H9 (cell line): ENCODE results near the gene RARB. TPM values are rescaled to one million over a fixed set of nuclear protein-coding genes. Genes with fewer than 3 reads are reported as not detected.

Source experiments
- DNase-seq: peaks from one replicate; pipeline ENCODE4 v3.0.0-alpha.2; 2017
- H2AFZ ChIP-seq: one replicate; pipeline ENCODE4 v1.6.1; 2013; ENCODE audit warnings: mild to moderate bottlenecking, low read length, control low read depth, moderate library complexity
- H2AK5ac ChIP-seq: 2 replicates; pipeline ENCODE4 v1.6.1; 2013; ENCODE audit warnings: low read length, control low read depth, mixed read lengths; ENCODE audit not compliant: insufficient read length
- H2BK120ac ChIP-seq: one replicate; pipeline ENCODE4 v1.6.1; 2013; ENCODE audit warnings: low read depth, mild to moderate bottlenecking, low read length, control low read depth, inconsistent platforms; ENCODE audit not compliant: poor library complexity, severe bottlenecking
- H2BK12ac ChIP-seq: 2 replicates; pipeline ENCODE4 v1.6.1; 2013; ENCODE audit warnings: low read length, control low read depth, mixed read lengths, low read depth; ENCODE audit not compliant: insufficient read length
- H2BK15ac ChIP-seq: 2 replicates; pipeline ENCODE4 v1.6.1; 2013; ENCODE audit warnings: low read depth, low read length, control low read depth
- H2BK20ac ChIP-seq: one replicate; pipeline ENCODE4 v1.6.1; 2013; ENCODE audit warnings: low read depth, mild to moderate bottlenecking, low read length, control low read depth, inconsistent platforms; ENCODE audit not compliant: poor library complexity, severe bottlenecking
- H2BK5ac ChIP-seq: 2 replicates; pipeline ENCODE4 v1.6.1; 2013; ENCODE audit warnings: low read length, control low read depth, mixed read lengths; ENCODE audit not compliant: insufficient read length
- H3K14ac ChIP-seq: 2 replicates; pipeline ENCODE4 v1.6.1; 2013; ENCODE audit warnings: low read length, control low read depth; ENCODE audit not compliant: insufficient read depth
- H3K18ac ChIP-seq: 2 replicates; pipeline ENCODE4 v1.6.1; 2013; ENCODE audit warnings: low read depth, mild to moderate bottlenecking, mixed read lengths, low read length, control low read depth; ENCODE audit not compliant: insufficient read length
- H3K23ac ChIP-seq: 2 replicates; pipeline ENCODE4 v1.6.1; 2013; ENCODE audit warnings: low read length, control low read depth, mixed read lengths, low read depth; ENCODE audit not compliant: insufficient read length
- H3K23me2 ChIP-seq: 2 replicates; pipeline ENCODE4 v1.6.1; 2013; ENCODE audit warnings: low read depth, mild to moderate bottlenecking, mixed read lengths, low read length, control low read depth; ENCODE audit not compliant: insufficient read length, poor library complexity, severe bottlenecking
- H3K27ac ChIP-seq: 2 replicates; pipeline ENCODE4 v1.5.1; 2013; ENCODE audit warnings: low read length, control low read depth, mixed read lengths, low read depth; ENCODE audit not compliant: insufficient read length
- H3K27me3 ChIP-seq: 2 replicates; pipeline ENCODE4 v1.6.1; 2013; ENCODE audit warnings: low read length, control low read depth, inconsistent platforms; ENCODE audit not compliant: insufficient read depth
- H3K4ac ChIP-seq: 2 replicates; pipeline ENCODE4 v1.6.1; 2013; ENCODE audit warnings: low read depth, mild to moderate bottlenecking, control low read depth, inconsistent platforms, low read length, moderate library complexity
- H3K4me1 ChIP-seq: 2 replicates; pipeline ENCODE4 v1.6.1; 2013; ENCODE audit warnings: low read length, control low read depth, inconsistent platforms; ENCODE audit not compliant: insufficient read depth
- H3K4me2 ChIP-seq: 2 replicates; pipeline ENCODE4 v1.6.1; 2013; ENCODE audit warnings: low read length, control low read depth, mixed read lengths; ENCODE audit not compliant: insufficient read length, insufficient read depth
- H3K56ac ChIP-seq: 2 replicates; pipeline ENCODE4 v1.6.1; 2013; ENCODE audit warnings: low read depth, mild to moderate bottlenecking, mixed read lengths, low read length, control low read depth; ENCODE audit not compliant: insufficient read length
- H3K79me1 ChIP-seq: 2 replicates; pipeline ENCODE4 v1.6.1; 2013; ENCODE audit warnings: low read depth, mild to moderate bottlenecking, moderate library complexity, low read length, control low read depth, inconsistent platforms; ENCODE audit not compliant: insufficient read depth, poor library complexity, severe bottlenecking
- H3K79me2 ChIP-seq: 2 replicates; pipeline ENCODE4 v1.6.1; 2013; ENCODE audit warnings: low read length, control low read depth, inconsistent platforms; ENCODE audit not compliant: insufficient read depth
- H3K9ac ChIP-seq: 2 replicates; pipeline ENCODE4 v1.6.1; 2013; ENCODE audit warnings: low read length, control low read depth, mixed read lengths; ENCODE audit not compliant: insufficient read length; ENCODE audit errors: extremely low read depth
- H3K9me3 ChIP-seq: one replicate; pipeline ENCODE4 v1.6.1; 2013; ENCODE audit warnings: low read depth, low read length, inconsistent platforms; ENCODE audit not compliant: control insufficient read depth
- H3T11ph ChIP-seq: one replicate; pipeline ENCODE4 v1.6.1; 2013; ENCODE audit warnings: mild to moderate bottlenecking, low read length, control low read depth, inconsistent platforms
- H4K20me1 ChIP-seq: one replicate; pipeline ENCODE4 v1.6.1; 2013; ENCODE audit not compliant: control insufficient read depth, insufficient read length, insufficient read depth
- H4K5ac ChIP-seq: 2 replicates; pipeline ENCODE4 v1.6.1; 2013; ENCODE audit warnings: low read depth, mild to moderate bottlenecking, mixed read lengths, low read length, control low read depth; ENCODE audit not compliant: insufficient read length
- H4K8ac ChIP-seq: replicated peaks from 2 replicates; pipeline ENCODE4 v1.6.1; 2013; ENCODE audit warnings: low read length, control low read depth, mixed read lengths, low read depth; ENCODE audit not compliant: insufficient read length
- H4K91ac ChIP-seq: 2 replicates; pipeline ENCODE4 v1.6.1; 2013; ENCODE audit warnings: low read depth, mild to moderate bottlenecking, moderate library complexity, mixed read lengths, low read length, control low read depth; ENCODE audit not compliant: insufficient read length
- H3K27ac Mint-ChIP-seq, 3 experiments: 2 replicates in 2 of 3; 3 replicates in 1 of 3; pipeline ENCODE4 v1.8.0; 2020 to 2021; ENCODE audit warnings: mixed read lengths in 3 of 3, mild to moderate bottlenecking in 1 of 3, moderate library complexity in 1 of 3
- H3K27me3 Mint-ChIP-seq: 2 replicates; pipeline ENCODE4 v1.8.0; 2021; ENCODE audit warnings: low read depth, mild to moderate bottlenecking, moderate library complexity, mixed read lengths
- H3K36me3 Mint-ChIP-seq, 3 experiments: 2 replicates in 2 of 3; 3 replicates in 1 of 3; pipeline ENCODE4 v1.8.0; 2020 to 2021; ENCODE audit warnings: low read depth in 3 of 3, mixed read lengths in 3 of 3; ENCODE audit not compliant: insufficient read depth in 1 of 3
- H3K4me1 Mint-ChIP-seq, 2 experiments: 2 replicates each; pipeline ENCODE4 v1.8.0; 2020; ENCODE audit warnings: mixed read lengths in 2 of 2
- H3K4me3 Mint-ChIP-seq, 2 experiments: 2 replicates in 1 of 2; 3 replicates in 1 of 2; pipeline ENCODE4 v1.8.0; 2020 to 2021; ENCODE audit warnings: mild to moderate bottlenecking in 2 of 2, mixed read lengths in 2 of 2, moderate library complexity in 1 of 2
- H3K9me3 Mint-ChIP-seq, 2 experiments: 2 replicates in 1 of 2; 3 replicates in 1 of 2; pipeline ENCODE4 v1.8.0; 2020; ENCODE audit warnings: mild to moderate bottlenecking in 2 of 2, mixed read lengths in 2 of 2, moderate library complexity in 1 of 2
- WGBS: extraction: QIAGEN DNeasy Blood & Tissue Kit; methylation state at CpG from one replicate; pipeline ENCODE4 v1.1.7; 2013; ENCODE audit warnings: missing lambda C conversion rate, low lambda C conversion rate, mixed read lengths; ENCODE audit not compliant: insufficient read length; ENCODE audit errors: extremely low coverage; 5-methylcytosine and 5-hydroxymethylcytosine counted together
- total RNA-seq: library from RNA; stranded (reverse); gene quantifications from 2 replicates; pipeline ENCODE4 v1.2.1, GENCODE V29; 2021
- TF ChIP-seq, protein P1 (sequence below): fragments of 200-600 bp; sonication (generic); conservative IDR thresholded peaks from 3 replicates; pipeline ENCODE4 v1.8.0; 2021; ENCODE audit warnings: antibody characterized with exemption, mild to moderate bottlenecking

The RARB gene
- total RNA-seq, 1 experiment from 2014 or later: 0.22 TPM

DNA sequence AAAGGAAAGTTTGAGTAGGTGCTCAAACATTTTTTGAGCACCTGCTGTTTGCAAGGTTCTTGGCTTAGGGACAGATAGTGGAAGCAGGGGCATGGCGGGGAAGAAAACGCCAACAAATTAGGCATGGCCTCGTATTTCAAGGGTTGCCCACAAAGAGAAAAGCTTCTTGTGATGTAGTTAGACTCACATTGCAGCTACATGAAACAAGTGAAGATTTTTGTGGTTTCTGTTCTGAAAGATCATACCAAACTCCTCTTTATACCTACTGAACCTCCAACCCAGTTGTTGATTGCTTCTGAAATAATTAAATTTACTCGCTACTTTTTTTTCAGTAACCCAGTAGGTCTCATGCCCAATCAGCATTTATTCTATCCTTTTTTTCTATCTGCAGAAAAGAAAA lies 23.5 kb upstream of the RARB start:
- Histone ChIP-seq H2BK120ac (no peak overlapping the region), H4K20me1 (no peaks in the 10 kb centered on the region), H3K4me1 (no peaks in the 10 kb centered on the region)

More for the DNA sequence above, 23.5 kb upstream of the RARB start:
- H2BK20ac ChIP-seq: no peak overlapping the region
- no peaks in the 10 kb centered on the region for H3K79me2 ChIP-seq
- H3T11ph ChIP-seq: no peak overlapping the region
- no peak overlapping the region for H3K4me2 ChIP-seq
- no peak overlapping the region for H3K56ac ChIP-seq
- Mint-ChIP-seq H3K36me3 (peaks cover 0 to 6% (median 5%) of the 10 kb centered on the region in 3 experiments; a peak in 1 of 7 replicates), H3K27me3 (no peaks in the 10 kb centered on the region), H3K27ac (no peak overlapping the region), H3K4me1 (no peaks in the 10 kb centered on the region; a peak in 1 of 4 replicates), H3K4me3 (no peak overlapping the region), H3K9me3 (0 out of 5 replicates have a peak, but pooled peaks cover 0 to 2% of the 10 kb centered on the region in 2 experiments)
- no peak overlapping the region for H3K9ac ChIP-seq
- no peak overlapping the region for H2AK5ac ChIP-seq
- no peak overlapping the region for H2BK12ac ChIP-seq
- TF ChIP-seq, protein P1, sequence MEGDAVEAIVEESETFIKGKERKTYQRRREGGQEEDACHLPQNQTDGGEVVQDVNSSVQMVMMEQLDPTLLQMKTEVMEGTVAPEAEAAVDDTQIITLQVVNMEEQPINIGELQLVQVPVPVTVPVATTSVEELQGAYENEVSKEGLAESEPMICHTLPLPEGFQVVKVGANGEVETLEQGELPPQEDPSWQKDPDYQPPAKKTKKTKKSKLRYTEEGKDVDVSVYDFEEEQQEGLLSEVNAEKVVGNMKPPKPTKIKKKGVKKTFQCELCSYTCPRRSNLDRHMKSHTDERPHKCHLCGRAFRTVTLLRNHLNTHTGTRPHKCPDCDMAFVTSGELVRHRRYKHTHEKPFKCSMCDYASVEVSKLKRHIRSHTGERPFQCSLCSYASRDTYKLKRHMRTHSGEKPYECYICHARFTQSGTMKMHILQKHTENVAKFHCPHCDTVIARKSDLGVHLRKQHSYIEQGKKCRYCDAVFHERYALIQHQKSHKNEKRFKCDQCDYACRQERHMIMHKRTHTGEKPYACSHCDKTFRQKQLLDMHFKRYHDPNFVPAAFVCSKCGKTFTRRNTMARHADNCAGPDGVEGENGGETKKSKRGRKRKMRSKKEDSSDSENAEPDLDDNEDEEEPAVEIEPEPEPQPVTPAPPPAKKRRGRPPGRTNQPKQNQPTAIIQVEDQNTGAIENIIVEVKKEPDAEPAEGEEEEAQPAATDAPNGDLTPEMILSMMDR: no peak
- H3K14ac ChIP-seq: no peak overlapping the region
- no peak overlapping the region for H2BK5ac ChIP-seq
- H4K91ac ChIP-seq: no peak overlapping the region
- no peaks in the 10 kb centered on the region for H3K27me3 ChIP-seq
- H3K23me2 ChIP-seq: no peaks in the 10 kb centered on the region
- no peaks in the 10 kb centered on the region for H3K9me3 ChIP-seq
- H3K23ac ChIP-seq: no peak overlapping the region
- H3K4ac ChIP-seq: no peak overlapping the region
- H4K8ac ChIP-seq: no peak overlapping the region
- no peak for DNase-seq
- H3K18ac ChIP-seq: no peak overlapping the region
- no peak overlapping the region for H3K27ac ChIP-seq
- H2BK15ac ChIP-seq: no peak overlapping the region
- H2AFZ ChIP-seq: no peak overlapping the region
- no peak overlapping the region for H4K5ac ChIP-seq
- no CpG with 5 or more reads among the region's 4 CpGs for WGBS
- H3K79me1 ChIP-seq: no peaks in the 10 kb centered on the region
